ENCODE results near the gene PATL2.

GRCh38 chr15:44661576-44661975 lies 49.5 kb downstream of the PATL2 start:
- TF ChIP-seq CTCF (IDR thresholded peaks at IDR 0.05) (no peak), POLR2AphosphoS5 (IDR thresholded peaks at IDR 0.05; ENCODE audit: low read depth, low read length) (no peak), TCF7L2 (IDR thresholded peaks at IDR 0.05; ENCODE audit: low read depth, low read length) (no peak)

All from Panc1 (cell line).